GM19468 (cell line): Measurements from ENCODE around the gene KCNIP4.

Experiments
- ATAC-seq: cut with Tn5 transposase; IDR thresholded peaks from one replicate; pipeline ENCODE4 v1.9.1; 2021; ENCODE audit warnings: mild to moderate bottlenecking, moderate library complexity, moderate number of reproducible peaks; ENCODE audit not compliant: unreplicated experiment; ENCODE audit errors: extremely low read depth

KCNIP4 gene

DNA sequence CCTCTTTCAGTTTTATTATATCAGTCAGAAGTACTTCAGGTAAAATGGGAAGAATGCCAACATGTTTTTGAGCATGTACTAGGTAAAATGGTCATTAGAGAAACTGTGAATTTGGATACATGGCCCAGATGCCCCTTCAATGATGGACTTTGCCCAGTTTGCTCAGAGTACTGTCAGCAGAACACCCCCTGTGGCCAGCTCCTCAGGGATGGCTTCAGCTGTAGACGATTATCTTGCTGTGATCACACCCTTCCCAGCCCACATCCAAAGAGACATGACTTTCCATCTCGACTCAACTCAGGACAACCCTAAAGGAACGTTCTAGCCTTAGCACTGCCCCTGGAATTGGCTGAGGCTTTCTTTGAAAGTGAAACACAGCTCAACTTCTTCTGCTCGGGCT is 809.2 kb downstream of the KCNIP4 start:
- ATAC-seq, result no peak

GRCh38 chr4:21136051-21136630 is 812.4 kb downstream of the KCNIP4 start:
- ATAC-seq, result no peak

DNA sequence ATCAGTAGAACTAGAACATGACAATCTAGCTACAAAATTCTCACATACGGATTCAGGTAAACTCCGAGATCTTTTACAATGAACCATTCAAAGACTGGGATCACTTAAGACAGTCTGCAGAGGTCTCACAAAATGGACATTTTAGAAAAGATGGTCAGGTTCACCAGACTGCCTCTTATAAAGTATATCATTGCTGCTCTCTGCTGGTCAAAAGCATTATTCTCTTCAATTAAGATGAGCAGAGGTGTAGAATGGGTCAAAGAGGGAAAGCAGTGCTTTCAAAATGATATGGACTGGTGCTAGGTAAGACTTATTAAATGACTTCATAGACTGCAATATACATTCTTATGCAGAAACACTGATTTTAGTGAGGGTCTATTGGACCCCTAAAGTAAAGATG is 813.6 kb downstream of the KCNIP4 start:
- ATAC-seq, result no peak

- no peak for ATAC-seq
These were observed 818.0 kb downstream of the KCNIP4 start for GRCh38 chr4:21130606-21131005.

- no peak for ATAC-seq
These were observed 822.5 kb downstream of the KCNIP4 start for GRCh38 chr4:21126014-21126512.

DNA sequence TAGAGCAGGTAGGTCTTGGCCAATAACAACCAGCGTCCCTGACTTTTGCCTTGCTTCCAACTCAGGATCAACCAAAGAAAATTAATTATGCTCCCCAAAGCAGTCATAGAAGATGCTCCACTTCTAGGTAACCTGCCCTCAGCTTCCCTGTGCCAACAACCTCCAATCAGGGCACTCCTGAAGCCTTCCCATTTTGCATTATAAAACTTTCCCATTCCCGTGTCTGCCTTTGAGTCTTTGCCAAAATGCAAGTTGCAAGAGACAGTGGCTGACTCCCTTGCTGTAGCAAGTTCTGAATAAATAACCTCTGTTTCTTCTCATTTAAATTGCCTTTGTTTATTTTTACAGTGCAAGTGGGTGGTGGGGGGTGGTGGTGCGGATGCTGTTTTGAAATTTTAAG is 830.3 kb downstream of the KCNIP4 start:
- ATAC-seq, result no peak

GRCh38 chr4:21117541-21118180 is 830.9 kb downstream of the KCNIP4 start:
- ATAC-seq, result no peak

- ATAC-seq, result no peak
These were observed 834.9 kb downstream of the KCNIP4 start for GRCh38 chr4:21113496-21114223.

GRCh38 chr4:21102667-21103066 is 845.9 kb downstream of the KCNIP4 start:
- ATAC-seq, result no peak

DNA sequence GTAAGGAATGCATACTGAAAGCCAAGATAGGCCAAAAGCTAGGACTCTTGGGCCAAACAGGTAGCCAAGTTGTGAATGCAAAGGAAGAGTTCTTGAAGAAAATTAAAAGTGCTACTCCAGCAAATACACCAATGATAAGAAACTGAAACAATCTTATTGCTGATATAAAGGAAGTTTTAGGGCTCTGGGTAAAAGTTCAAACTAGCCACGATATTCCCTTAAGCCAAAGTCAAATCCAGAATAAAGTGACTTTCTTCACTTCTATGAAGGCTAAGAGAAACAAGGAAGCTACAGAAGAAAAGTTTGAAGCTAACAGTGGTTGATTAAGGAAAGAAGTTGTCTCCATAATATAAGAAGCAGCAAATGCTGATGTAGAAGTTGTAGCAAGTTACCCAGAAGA is 850.7 kb downstream of the KCNIP4 start:
- ATAC-seq, result no peak

GRCh38 chr4:21097026-21097425 is 851.5 kb downstream of the KCNIP4 start:
- no peak for ATAC-seq

- no peak for ATAC-seq
These were observed 856.0 kb downstream of the KCNIP4 start for GRCh38 chr4:21092531-21092930.

- no peak for ATAC-seq
These were observed 858.4 kb downstream of the KCNIP4 start for GRCh38 chr4:21090094-21090666.

GRCh38 chr4:21083413-21083812 is 865.2 kb downstream of the KCNIP4 start:
- no peak for ATAC-seq

- ATAC-seq, result no peak
These were observed 870.6 kb downstream of the KCNIP4 start for GRCh38 chr4:21077967-21078366.

DNA sequence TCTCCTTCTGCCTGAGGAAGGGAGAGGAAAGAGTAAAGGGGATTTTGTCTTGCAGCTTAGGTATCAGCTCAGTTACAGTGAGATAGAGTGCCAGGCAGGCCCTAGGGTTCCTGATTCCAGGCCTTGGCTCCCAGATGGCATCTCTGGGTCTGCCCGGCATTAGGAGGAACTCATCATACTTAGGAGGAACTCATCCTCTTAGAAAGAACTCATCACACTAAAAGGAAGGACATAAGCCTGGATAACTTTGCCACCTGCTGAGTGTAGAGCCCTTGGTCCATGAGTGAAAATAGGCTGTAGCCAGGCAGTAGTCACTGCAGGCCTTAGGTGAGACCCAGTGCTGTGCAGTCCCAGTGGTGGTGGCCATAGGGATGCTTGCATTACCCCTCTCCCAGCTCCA is 881.2 kb downstream of the KCNIP4 start:
- ATAC-seq, result no peak

DNA sequence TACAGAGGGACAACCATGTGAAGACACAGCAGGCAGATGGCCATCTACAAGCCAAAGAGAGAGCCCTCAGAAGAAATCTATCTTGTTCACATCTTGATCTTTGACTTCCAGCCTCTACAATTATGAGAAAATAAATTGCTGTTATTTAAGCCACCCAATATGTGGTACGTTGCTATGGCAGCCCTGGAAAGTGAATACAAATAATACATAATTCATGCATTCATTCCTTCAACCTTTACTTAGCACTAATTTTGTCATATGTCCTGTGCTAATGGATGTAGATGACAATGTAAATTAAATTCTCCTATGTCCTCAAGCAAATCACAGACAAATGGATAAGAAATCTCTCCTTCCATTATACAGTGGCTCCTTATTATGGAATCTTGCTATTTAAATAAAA is 886.7 kb downstream of the KCNIP4 start:
- no peak for ATAC-seq

DNA sequence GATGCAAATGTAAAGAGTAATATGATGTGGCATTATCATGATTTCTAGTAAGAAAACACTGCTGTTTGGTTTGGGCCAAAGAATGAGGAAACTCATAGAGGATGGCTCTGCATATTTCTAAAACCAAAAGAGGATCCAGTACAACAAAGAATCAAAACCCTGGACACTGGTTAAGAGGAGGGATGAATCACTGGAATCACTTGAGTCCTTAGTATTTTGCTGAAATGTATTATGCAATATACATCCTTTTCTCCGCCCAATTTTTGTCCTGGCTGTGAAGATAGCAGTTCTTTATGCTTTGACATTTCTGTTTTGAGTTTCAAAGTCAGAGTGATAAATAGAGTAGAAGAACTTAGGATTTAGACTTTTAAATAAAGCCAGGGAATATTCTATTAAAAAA is 902.4 kb downstream of the KCNIP4 start:
- ATAC-seq, result no peak

- ATAC-seq, result no peak
These were observed 903.5 kb downstream of the KCNIP4 start for GRCh38 chr4:21045119-21045518.

DNA sequence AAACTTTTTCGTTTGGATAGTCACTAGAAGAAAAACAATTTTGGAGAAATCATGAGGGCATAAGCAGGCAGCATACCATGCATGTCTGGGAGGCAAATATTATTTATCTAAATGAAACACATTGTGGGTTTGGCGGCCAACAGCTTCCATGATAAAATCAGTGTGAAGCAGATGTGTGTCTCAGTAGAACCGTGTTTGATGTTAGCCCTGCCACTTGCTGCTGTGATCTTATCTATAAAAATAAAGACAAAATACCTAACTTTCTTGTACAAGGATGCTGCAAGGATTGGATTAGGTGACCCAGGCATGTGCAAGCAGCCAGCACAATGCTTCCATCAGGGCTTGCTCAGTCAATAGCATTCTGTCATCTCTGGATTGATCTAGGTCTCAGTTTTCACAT is 906.9 kb downstream of the KCNIP4 start:
- no peak for ATAC-seq

DNA sequence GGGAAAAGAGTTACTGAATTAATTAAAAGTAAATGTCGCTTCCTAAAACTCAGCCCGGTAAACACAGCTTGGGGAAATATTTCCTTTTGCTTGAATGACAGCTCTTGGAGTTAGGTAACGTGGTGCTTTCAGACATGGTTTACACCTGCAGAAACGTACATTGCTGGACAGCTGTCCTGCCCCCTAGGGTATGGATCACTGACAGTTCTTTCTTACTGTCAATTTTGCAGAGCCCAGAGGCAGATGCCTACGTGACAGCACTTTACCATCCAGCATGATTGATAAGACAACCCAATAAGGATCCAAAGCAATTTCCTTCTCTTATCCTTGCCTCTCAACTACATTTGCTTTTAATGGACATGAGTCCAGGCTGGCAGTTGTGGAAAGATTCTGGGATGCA is 913.8 kb downstream of the KCNIP4 start:
- ATAC-seq, result no peak
